ENCODE results near the gene BLM.

Gene BLM

GRCh38 chr15:90750186-90750585 lies 33.0 kb downstream of the BLM start:
- no peak for TF ChIP-seq CTCF (IDR thresholded peaks at IDR 0.05)
- H3K27me3 Mint-ChIP-seq (ENCODE audit: low read depth, poor library complexity), result no peaks in the 10 kb centered on the region
- H3K4me1 Mint-ChIP-seq, result no peaks in the 10 kb centered on the region
- H3K36me3 Mint-ChIP-seq (ENCODE audit: low read depth), result peaks cover 28% of the 10 kb centered on the region
- no peak overlapping the region for H3K4me3 Mint-ChIP-seq
- H3K9me3 Mint-ChIP-seq, result no peaks in the 10 kb centered on the region
- no peak for DNase-seq
- H3K27ac Mint-ChIP-seq, result peak overlapping the region; percentile 75

GRCh38 chr15:90751300-90751825 lies 34.2 kb downstream of the BLM start:
- no peaks in the 10 kb centered on the region for H3K9me3 Mint-ChIP-seq
- no peak for DNase-seq
- H3K27me3 Mint-ChIP-seq (ENCODE audit: low read depth, poor library complexity), result no peaks in the 10 kb centered on the region
- H3K36me3 Mint-ChIP-seq (ENCODE audit: low read depth), result peaks cover 28% of the 10 kb centered on the region
- H3K27ac Mint-ChIP-seq, result peak overlapping the region; percentile 47
- TF ChIP-seq CTCF (IDR thresholded peaks at IDR 0.05), result no peak
- no peak overlapping the region for H3K4me3 Mint-ChIP-seq
- no peaks in the 10 kb centered on the region for H3K4me1 Mint-ChIP-seq

GRCh38 chr15:90756916-90757315 lies 39.8 kb downstream of the BLM start:
- Mint-ChIP-seq H3K27me3 (ENCODE audit: low read depth, poor library complexity) (no peaks in the 10 kb centered on the region), H3K9me3 (no peaks in the 10 kb centered on the region), H3K36me3 (ENCODE audit: low read depth) (peaks cover 30% of the 10 kb centered on the region), H3K4me1 (peaks cover under 1% of the 10 kb centered on the region), H3K27ac (peak overlapping the region; percentile 69), H3K4me3 (no peak overlapping the region)
- DNase-seq, result no peak
- no peak for TF ChIP-seq CTCF (IDR thresholded peaks at IDR 0.05)

GRCh38 chr15:90757461-90757860 lies 40.3 kb downstream of the BLM start:
- no peak overlapping the region for H3K4me3 Mint-ChIP-seq
- H3K27ac Mint-ChIP-seq, result peak overlapping the region; percentile 69
- DNase-seq, result no peak
- H3K4me1 Mint-ChIP-seq, result peaks cover 6% of the 10 kb centered on the region
- no peak for TF ChIP-seq CTCF (IDR thresholded peaks at IDR 0.05)
- H3K36me3 Mint-ChIP-seq (ENCODE audit: low read depth), result peaks cover 30% of the 10 kb centered on the region
- H3K9me3 Mint-ChIP-seq, result no peaks in the 10 kb centered on the region
- no peaks in the 10 kb centered on the region for H3K27me3 Mint-ChIP-seq (ENCODE audit: low read depth, poor library complexity)

- no peak for DNase-seq
- H3K9me3 Mint-ChIP-seq, result no peaks in the 10 kb centered on the region
- no peak overlapping the region for H3K4me3 Mint-ChIP-seq
- peaks cover 29% of the 10 kb centered on the region for H3K36me3 Mint-ChIP-seq (ENCODE audit: low read depth)
- peaks cover 7% of the 10 kb centered on the region for H3K4me1 Mint-ChIP-seq
- peak overlapping the region; percentile 76 for H3K27ac Mint-ChIP-seq
- no peak for TF ChIP-seq CTCF (IDR thresholded peaks at IDR 0.05)
- H3K27me3 Mint-ChIP-seq (ENCODE audit: low read depth, poor library complexity), result no peaks in the 10 kb centered on the region
These were observed 43.6 kb downstream of the BLM start for GRCh38 chr15:90760661-90761232.

GRCh38 chr15:90761629-90762028 lies 44.5 kb downstream of the BLM start:
- no peak for DNase-seq
- no peak for TF ChIP-seq CTCF (IDR thresholded peaks at IDR 0.05)
- H3K9me3 Mint-ChIP-seq, result no peaks in the 10 kb centered on the region

More at GRCh38 chr15:90761629-90762028, 44.5 kb downstream of the BLM start:
- H3K4me1 Mint-ChIP-seq, result peaks cover 7% of the 10 kb centered on the region
- H3K27ac Mint-ChIP-seq, result no peak overlapping the region
- peaks cover 34% of the 10 kb centered on the region for H3K36me3 Mint-ChIP-seq (ENCODE audit: low read depth)
- H3K27me3 Mint-ChIP-seq (ENCODE audit: low read depth, poor library complexity), result no peaks in the 10 kb centered on the region
- H3K4me3 Mint-ChIP-seq, result no peak overlapping the region

Measured in nephron progenitor cell (in vitro differentiated cells).